ENCODE results near the gene GOLGA1.

Gene GOLGA1

GRCh38 chr9:124877021-124877782 is 63.7 kb downstream of the GOLGA1 start:
- intact Hi-C loops (cut with DNase I; ENCODE audit: low total_unique reads), result no loop called here
- Histone ChIP-seq H3K27ac (no peak overlapping the region), H3K4me1 (peaks cover 0 to 21% (median 13%) of the 10 kb centered on the region in 4 donors), H3K36me3 (peaks cover 64 to 90% (median 66%) of the 10 kb centered on the region in 3 donors), H3K27me3 (no peaks in the 10 kb centered on the region), H3K4me3 (no peak overlapping the region), H3K9me3 (no peaks in the 10 kb centered on the region)
- TF ChIP-seq CTCF (IDR thresholded peaks at IDR 0.05), result no peak
- no peak for DNase-seq

- H3K4me1 ChIP-seq, result peaks cover 0 to 38% (median 25%) of the 10 kb centered on the region in 4 donors
- H3K4me3 ChIP-seq, result no peak overlapping the region
- H3K27me3 ChIP-seq, result no peaks in the 10 kb centered on the region
- intact Hi-C loops (cut with DNase I; ENCODE audit: low total_unique reads), result no loop called here
- H3K36me3 ChIP-seq, result peaks cover 47 to 73% (median 55%) of the 10 kb centered on the region in 3 donors
- TF ChIP-seq CTCF (IDR thresholded peaks at IDR 0.05), result no peak
- no peaks in the 10 kb centered on the region for H3K9me3 ChIP-seq
- DNase-seq, result no peak
- H3K27ac ChIP-seq, result no peak overlapping the region
Measured at GRCh38 chr9:124875501-124875900, 65.4 kb downstream of the GOLGA1 start.

- peaks cover 31 to 54% (median 38%) of the 10 kb centered on the region in 3 donors for H3K36me3 ChIP-seq
- intact Hi-C loops (cut with DNase I; ENCODE audit: low total_unique reads), result no loop called here
- H3K4me1 ChIP-seq, result peaks cover 0 to 48% (median 35%) of the 10 kb centered on the region in 4 donors
- no peak overlapping the region for H3K27ac ChIP-seq
- DNase-seq, result no peak
- no peak for TF ChIP-seq CTCF (IDR thresholded peaks at IDR 0.05)
- H3K9me3 ChIP-seq, result no peaks in the 10 kb centered on the region
- no peaks in the 10 kb centered on the region for H3K27me3 ChIP-seq
- no peak overlapping the region for H3K4me3 ChIP-seq
Measured at GRCh38 chr9:124873664-124874063, 67.2 kb downstream of the GOLGA1 start.

GRCh38 chr9:124871156-124871561 is 69.7 kb downstream of the GOLGA1 start:
- intact Hi-C loops (cut with DNase I; ENCODE audit: low total_unique reads), result no loop called here
- DNase-seq, result no peak
- Histone ChIP-seq H3K4me1 (peaks cover 0 to 61% (median 45%) of the 10 kb centered on the region in 4 donors), H3K9me3 (no peaks in the 10 kb centered on the region), H3K27me3 (no peaks in the 10 kb centered on the region), H3K36me3 (peaks cover 15 to 29% (median 15%) of the 10 kb centered on the region in 3 donors), H3K4me3 (no peak overlapping the region), H3K27ac (peak overlapping the region in 1 of 2 donors; percentile 43)
- no peak for TF ChIP-seq CTCF (IDR thresholded peaks at IDR 0.05)

GRCh38 chr9:124870723-124871122 is 70.2 kb downstream of the GOLGA1 start:
- no peak for DNase-seq
- intact Hi-C loops (cut with DNase I; ENCODE audit: low total_unique reads), result no loop called here
- H3K4me3 ChIP-seq, result peak overlapping the region in 1 of 2 donors; percentile 82

More at GRCh38 chr9:124870723-124871122, 70.2 kb downstream of the GOLGA1 start:
- H3K27ac ChIP-seq, result peak overlapping the region; percentile 43 to 90
- peaks cover 10 to 25% (median 11%) of the 10 kb centered on the region in 3 donors for H3K36me3 ChIP-seq
- peaks cover 0 to 61% (median 45%) of the 10 kb centered on the region in 4 donors for H3K4me1 ChIP-seq
- H3K27me3 ChIP-seq, result no peaks in the 10 kb centered on the region
- no peak for TF ChIP-seq CTCF (IDR thresholded peaks at IDR 0.05)
- H3K9me3 ChIP-seq, result no peaks in the 10 kb centered on the region

All from tibial artery (tissue), 4 donors.